Panc1 (cell line): ENCODE measurements around the gene AHSA1. TPM values are rescaled to one million over a fixed set of nuclear protein-coding genes. Genes with fewer than 3 reads are reported as not detected.

ENCODE experiments used
- ATAC-seq: fragments of 200-7000 bp; cut with Tn5 transposase; 2 replicates; pipeline ENCODE4 v1.9.1; 2020; ENCODE audit warnings: mild to moderate bottlenecking, moderate library complexity
- BruUV-seq: library from RNA; stranded (reverse); fragments of 400-500 nt; replicated peaks from 2 replicates; lab custom pipeline; 2021; lab: Mats Ljungman, UMichigan
- CTCF ChIA-PET: fragments of 300-600 bp; sonication (Branson Sonifier 250); formaldehyde crosslinking; loops from one replicate; lab custom pipeline; 2022; ENCODE audit warnings: antibody characterized with exemption; lab: Charles Lee
- POLR2A ChIA-PET: fragments of 300-600 bp; sonication (Branson Sonifier 250); formaldehyde crosslinking; loops from one replicate; lab custom pipeline; 2022; ENCODE audit warnings: antibody characterized with exemption; lab: Charles Lee
- DNase-seq: peaks from one replicate; pipeline ENCODE4 v3.0.0-alpha.2; 2010; ENCODE audit warnings: low read depth, low spot score
- H3K27ac ChIP-seq: 2 replicates; pipeline ENCODE4 v1.5.1; 2011; ENCODE audit warnings: mild to moderate bottlenecking, low read length, inconsistent platforms
- H3K27me3 ChIP-seq: fragments of 200-500 bp; sonication (Bioruptor generic); 2 replicates; pipeline ENCODE4 v1.6.0; 2014; ENCODE audit warnings: low read length, inconsistent platforms; ENCODE audit not compliant: control insufficient read depth, insufficient read depth
- H3K36me3 ChIP-seq: fragments of 200-500 bp; sonication (Bioruptor generic); 2 replicates; pipeline ENCODE4 v1.5.1; 2014; ENCODE audit warnings: inconsistent platforms, mild to moderate bottlenecking, low read length, moderate library complexity; ENCODE audit not compliant: control insufficient read depth, insufficient read depth
- H3K4me1 ChIP-seq: 2 replicates; pipeline ENCODE4 v1.5.1; 2011; ENCODE audit warnings: inconsistent platforms, mild to moderate bottlenecking, low read length, moderate library complexity; ENCODE audit not compliant: control insufficient read depth, insufficient read depth
- H3K4me3 ChIP-seq, 2 experiments: 2 replicates each; pipeline ENCODE4 v1.5.1; 2011 to 2012; ENCODE audit warnings: low read depth in 2 of 2, low read length in 2 of 2, mild to moderate bottlenecking in 2 of 2, inconsistent platforms in 1 of 2, moderate library complexity in 1 of 2
- H3K9me3 ChIP-seq: fragments of 200-500 bp; sonication (Bioruptor generic); 2 replicates; pipeline ENCODE4 v1.5.1; 2014; ENCODE audit warnings: low read depth, mild to moderate bottlenecking, inconsistent platforms, low read length, moderate library complexity; ENCODE audit not compliant: control insufficient read depth, insufficient read depth
- CTCF ChIP-seq: fragments of 450-650 bp; IDR thresholded peaks from 2 replicates; pipeline ENCODE4 v1.5.1; 2017; ENCODE audit warnings: mild to moderate bottlenecking
- POLR2AphosphoS5 ChIP-seq: IDR thresholded peaks from 2 replicates; pipeline ENCODE4 v1.6.1; 2012; ENCODE audit warnings: mild to moderate bottlenecking, low read depth, low read length, moderate library complexity
- REST ChIP-seq, 2 experiments: IDR thresholded peaks; 2 replicates each; pipeline ENCODE4 v1.6.1; 2011 to 2012; ENCODE audit warnings: low read depth in 2 of 2, control low read depth in 1 of 2, low read length in 1 of 2, mild to moderate bottlenecking in 1 of 2, moderate library complexity in 1 of 2; ENCODE audit not compliant: insufficient read depth in 1 of 2
- SIN3A ChIP-seq: IDR thresholded peaks from 2 replicates; pipeline ENCODE4 v1.6.1; 2012; ENCODE audit warnings: low read depth, mild to moderate bottlenecking, low read length, moderate library complexity, borderline replicate concordance; ENCODE audit not compliant: insufficient read depth
- TCF7L2 ChIP-seq: IDR thresholded peaks from 2 replicates; pipeline ENCODE4 v1.6.1; 2011; ENCODE audit warnings: mild to moderate bottlenecking, low read depth, low read length, inconsistent platforms
- in situ Hi-C: cut with HindIII; loops from 2 replicates; pipeline ENCODE4 v1.10.0; 2016; ENCODE audit warnings: low sequenced_read_pairs, low pct_unique_long_range_greater_than_20kb
- intact Hi-C: fragments of 100-400 bp; cut with micrococcal nuclease; formaldehyde crosslinking; loops from one replicate; pipeline ENCODE4 v1.10.0; 2022; ENCODE audit not compliant: unreplicated experiment
- total RNA-seq: library from RNA; stranded (reverse); gene quantifications from one replicate; pipeline ENCODE4 v1.2.1, GENCODE V29; 2021; ENCODE audit not compliant: unreplicated experiment

The AHSA1 gene
- total RNA-seq, 1 experiment from 2014 or later = 142 TPM

- ChIA-PET CTCF (no interaction called here), POLR2A (interaction anchor here (0.6 kb wide), 1 partner anchor 282 kb away, joined by 6 read pairs; no protein-coding TSS in a partner anchor)
- Histone ChIP-seq H3K27ac (no peak overlapping the region), H3K27me3 (no peaks in the 10 kb centered on the region), H3K4me1 (no peaks in the 10 kb centered on the region), H3K36me3 (no peaks in the 10 kb centered on the region), H3K4me3 (no peak overlapping the region), H3K9me3 (no peaks in the 10 kb centered on the region)
- no peak for DNase-seq
- ATAC-seq = no peak
- in situ Hi-C loops = no loop called here
- intact Hi-C loops = no loop called here
- no peak for TF ChIP-seq CTCF
- TF ChIP-seq TCF7L2 = no peak
- no peak for TF ChIP-seq POLR2AphosphoS5
- TF ChIP-seq SIN3A = no peak
- no peak for TF ChIP-seq REST (IDR thresholded peaks at IDR 0.05; ENCODE audit: insufficient read depth in 1 of 2, low read depth in 2 of 2, low read length in 1 of 2)
- BruUV-seq = no TSS peak
Observed at GRCh38 chr14:77478029-77478428, 20.1 kb downstream of the AHSA1 start.

GRCh38 chr14:77478796-77479195, 20.9 kb downstream of the AHSA1 start:
- Histone ChIP-seq H3K4me1 (no peaks in the 10 kb centered on the region), H3K27ac (no peak overlapping the region), H3K9me3 (no peaks in the 10 kb centered on the region), H3K36me3 (no peaks in the 10 kb centered on the region), H3K27me3 (no peaks in the 10 kb centered on the region), H3K4me3 (no peak overlapping the region)
- TF ChIP-seq SIN3A (no peak), REST (IDR thresholded peaks at IDR 0.05; ENCODE audit: insufficient read depth in 1 of 2, low read depth in 2 of 2, low read length in 1 of 2) (no peak), POLR2AphosphoS5 (no peak), TCF7L2 (no peak), CTCF (no peak)
- BruUV-seq = no TSS peak
- POLR2A ChIA-PET = no interaction called here
- intact Hi-C loops (no loop called here), in situ Hi-C loops (no loop called here)
- CTCF ChIA-PET = no interaction called here
- ATAC-seq (no peak), DNase-seq (no peak)
